AG09309 (cell line): ENCODE measurements around the gene ELMO1.

Source experiments
- DNase-seq: peaks from one replicate; pipeline ENCODE4 v3.0.0-alpha.2; 2010; ENCODE audit warnings: low read depth
- H3K4me3 ChIP-seq: 2 replicates; pipeline ENCODE4 v1.5.1; 2011; ENCODE audit warnings: mild to moderate bottlenecking, low read depth, low read length, moderate library complexity; ENCODE audit not compliant: control insufficient read depth
- CTCF ChIP-seq: IDR thresholded peaks from 2 replicates; pipeline ENCODE4 v1.5.1; 2011; ENCODE audit warnings: mild to moderate bottlenecking, low read depth, low read length, inconsistent platforms; ENCODE audit not compliant: insufficient read depth, control insufficient read depth; ENCODE audit errors: missing control alignments

ELMO1 gene

GRCh38 chr7:37028909-37029440 is 419.7 kb downstream of the ELMO1 start:
- H3K4me3 ChIP-seq, result no peak overlapping the region
- DNase-seq, result no peak
- TF ChIP-seq CTCF, result no peak

GRCh38 chr7:37027557-37028341 is 420.9 kb downstream of the ELMO1 start:
- no peak for TF ChIP-seq CTCF
- no peak for DNase-seq

GRCh38 chr7:37027104-37027503 is 421.6 kb downstream of the ELMO1 start:
- DNase-seq, result no peak
- H3K4me3 ChIP-seq, result no peak overlapping the region
- TF ChIP-seq CTCF, result no peak

More at GRCh38 chr7:37027557-37028341, 420.9 kb downstream of the ELMO1 start:
- no peak overlapping the region for H3K4me3 ChIP-seq

- no peak for DNase-seq
Measured at GRCh38 chr7:37018954-37019353, 429.7 kb downstream of the ELMO1 start.

GRCh38 chr7:37016064-37016878 is 432.4 kb downstream of the ELMO1 start:
- no peak overlapping the region for H3K4me3 ChIP-seq
- DNase-seq, result no peak
- TF ChIP-seq CTCF, result no peak

More at GRCh38 chr7:37018954-37019353, 429.7 kb downstream of the ELMO1 start:
- no peak for TF ChIP-seq CTCF
- no peak overlapping the region for H3K4me3 ChIP-seq

- DNase-seq, result no peak
- TF ChIP-seq CTCF, result no peak
- H3K4me3 ChIP-seq, result no peak overlapping the region
Measured at GRCh38 chr7:37015353-37016034, 433.2 kb downstream of the ELMO1 start.
